Activated T-cell treated with anti-CD3 and anti-CD28 coated beads, Interleukin-2, amount 50 U/mL, for 24 hours (primary cell): ENCODE data around the gene KHDRBS2.

ENCODE experiments used
- DNase-seq: peaks from one replicate; pipeline ENCODE4 v3.0.0-alpha.2; 2020
- H3K27ac Mint-ChIP-seq: 2 replicates; pipeline ENCODE4 v1.8.0; 2020; ENCODE audit warnings: mild to moderate bottlenecking, mixed read lengths
- H3K27me3 Mint-ChIP-seq: 2 replicates; pipeline ENCODE4 v1.8.0; 2020; ENCODE audit warnings: mixed read lengths
- H3K36me3 Mint-ChIP-seq: 2 replicates; pipeline ENCODE4 v1.8.0; 2020; ENCODE audit warnings: low read depth, mixed read lengths
- H3K4me1 Mint-ChIP-seq: 2 replicates; pipeline ENCODE4 v1.8.0; 2020; ENCODE audit warnings: low read depth, mixed read lengths
- H3K4me3 Mint-ChIP-seq: 2 replicates; pipeline ENCODE4 v1.8.0; 2020; ENCODE audit warnings: mild to moderate bottlenecking, moderate library complexity, mixed read lengths
- H3K9me3 Mint-ChIP-seq: 2 replicates; pipeline ENCODE4 v1.8.0; 2020; ENCODE audit warnings: mixed read lengths

The KHDRBS2 gene

DNA sequence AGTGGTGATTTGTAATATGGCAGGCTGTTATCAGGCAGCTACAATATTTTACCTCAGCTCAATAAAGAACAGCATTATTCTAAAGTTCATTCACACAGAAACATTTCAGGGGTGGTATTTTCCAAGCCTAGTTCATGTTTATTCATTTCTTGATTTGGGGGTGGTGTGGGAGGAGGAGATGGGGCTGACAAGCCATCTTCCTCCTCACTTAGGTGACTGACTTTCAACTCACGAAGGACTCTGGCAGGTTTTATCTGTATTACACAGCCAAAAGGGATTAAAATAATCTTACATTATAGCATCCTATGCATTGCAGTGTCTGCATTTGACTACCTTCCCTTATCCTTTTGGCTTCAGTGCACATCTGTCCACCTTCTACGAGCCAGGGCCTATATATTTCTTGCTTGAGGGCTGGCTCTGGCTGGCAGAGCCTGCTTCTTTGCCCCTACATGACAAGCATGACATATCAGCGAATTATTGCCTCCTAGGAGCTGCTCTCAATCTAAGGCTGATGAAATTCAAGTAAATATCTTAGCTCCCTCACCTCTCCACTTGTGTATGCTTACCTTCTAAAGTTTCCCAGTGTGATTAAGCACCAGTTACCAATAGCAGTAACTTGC, 20.0 kb downstream of the KHDRBS2 start:
- H3K4me1 Mint-ChIP-seq = no peaks in the 10 kb centered on the region
- H3K27me3 Mint-ChIP-seq = no peaks in the 10 kb centered on the region
- no peaks in the 10 kb centered on the region for H3K9me3 Mint-ChIP-seq
- no peak for DNase-seq
- no peaks in the 10 kb centered on the region for H3K36me3 Mint-ChIP-seq
- no peak overlapping the region for H3K4me3 Mint-ChIP-seq
- no peak overlapping the region for H3K27ac Mint-ChIP-seq

DNA sequence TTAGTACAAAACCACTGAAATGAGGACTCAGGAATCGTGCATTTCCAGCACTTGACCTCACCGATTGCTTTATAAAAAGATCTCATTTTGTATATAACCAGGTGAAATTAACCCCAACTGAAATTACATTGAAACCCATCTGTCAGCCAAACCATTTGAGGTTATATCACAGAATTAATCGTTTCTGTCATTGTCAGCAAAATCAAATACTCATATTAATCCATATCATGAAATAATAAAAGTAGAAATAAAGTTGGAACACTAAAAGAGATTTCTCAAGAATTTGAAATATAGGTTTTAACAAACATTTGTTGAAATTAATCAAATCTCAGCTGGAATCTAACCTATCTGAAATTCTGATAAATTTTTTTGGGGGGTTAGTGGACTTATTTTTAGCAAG, 23.7 kb downstream of the KHDRBS2 start:
- Mint-ChIP-seq H3K9me3 (peaks cover 3% of the 10 kb centered on the region), H3K4me3 (no peak overlapping the region), H3K4me1 (no peaks in the 10 kb centered on the region), H3K27me3 (no peaks in the 10 kb centered on the region), H3K36me3 (no peaks in the 10 kb centered on the region), H3K27ac (no peak overlapping the region)
- DNase-seq = no peak

DNA sequence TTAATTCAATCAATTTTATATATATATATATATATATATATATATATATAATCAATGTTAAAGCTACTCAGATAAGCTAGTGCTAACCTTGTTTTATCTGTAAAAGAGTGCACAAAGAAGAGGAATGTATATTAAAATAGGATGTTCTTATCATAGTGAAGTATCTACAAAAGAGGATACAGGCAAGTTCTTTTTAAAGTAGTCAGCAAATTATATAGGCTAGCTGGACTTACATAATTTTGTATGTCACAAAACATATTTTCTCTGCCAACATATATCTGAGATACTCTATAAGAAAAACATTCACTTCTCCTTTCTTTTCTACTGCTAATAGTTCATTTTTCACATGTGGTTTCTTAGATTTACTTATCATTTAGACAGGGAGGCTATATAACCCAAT, 39.9 kb downstream of the KHDRBS2 start:
- Mint-ChIP-seq H3K9me3 (peaks cover 6% of the 10 kb centered on the region), H3K27ac (no peak overlapping the region), H3K27me3 (no peaks in the 10 kb centered on the region), H3K4me3 (no peak overlapping the region), H3K36me3 (no peaks in the 10 kb centered on the region), H3K4me1 (no peaks in the 10 kb centered on the region)
- DNase-seq = no peak

DNA sequence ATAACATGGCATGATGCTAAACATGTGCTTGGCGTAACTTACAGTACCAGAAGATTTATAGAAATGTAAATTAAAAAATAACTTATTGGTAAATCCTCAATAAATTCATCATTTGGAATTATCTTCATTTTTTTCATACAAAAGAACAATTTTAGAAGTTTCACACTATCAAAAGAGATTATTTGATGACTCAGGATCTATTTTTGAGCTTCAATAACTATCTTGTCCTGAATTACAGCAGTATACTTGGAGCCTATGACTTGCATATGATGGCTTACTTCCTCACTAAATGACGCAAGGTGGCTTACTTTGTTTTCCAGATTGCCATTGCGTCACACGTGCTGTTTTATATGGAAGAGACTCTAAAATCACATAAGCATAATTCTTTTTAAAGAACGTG, 49.2 kb downstream of the KHDRBS2 start:
- H3K4me1 Mint-ChIP-seq = no peaks in the 10 kb centered on the region
- no peaks in the 10 kb centered on the region for H3K36me3 Mint-ChIP-seq
- no peak overlapping the region for H3K27ac Mint-ChIP-seq
- H3K4me3 Mint-ChIP-seq = no peak overlapping the region
- peaks cover 3% of the 10 kb centered on the region for H3K9me3 Mint-ChIP-seq
- DNase-seq = no peak
- H3K27me3 Mint-ChIP-seq = no peaks in the 10 kb centered on the region

DNA sequence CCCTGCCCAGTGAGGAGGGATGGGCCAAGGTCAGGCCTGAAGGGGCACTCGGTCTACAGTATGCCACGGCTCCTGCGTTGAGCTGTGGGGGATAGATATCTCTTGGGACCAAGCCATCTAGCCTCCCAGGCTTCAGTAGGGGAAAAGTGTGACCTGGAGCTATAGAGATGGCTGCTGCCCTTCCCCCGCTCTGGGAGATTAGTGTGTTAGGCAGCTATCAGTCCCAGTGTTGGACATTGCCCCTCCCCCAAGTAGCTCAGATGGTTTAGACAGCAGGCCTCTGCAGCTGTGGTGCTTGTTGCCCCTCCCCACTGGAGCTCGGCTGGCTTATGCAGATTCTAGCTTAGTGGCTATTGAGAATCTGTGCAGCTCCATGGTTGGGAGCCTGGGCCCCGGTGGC, 56.8 kb downstream of the KHDRBS2 start:
- H3K27me3 Mint-ChIP-seq = no peaks in the 10 kb centered on the region
- no peak for DNase-seq
- H3K36me3 Mint-ChIP-seq = no peaks in the 10 kb centered on the region
- H3K9me3 Mint-ChIP-seq = peaks cover 23% of the 10 kb centered on the region
- H3K27ac Mint-ChIP-seq = no peak overlapping the region
- H3K4me1 Mint-ChIP-seq = no peaks in the 10 kb centered on the region
- no peak overlapping the region for H3K4me3 Mint-ChIP-seq

DNA sequence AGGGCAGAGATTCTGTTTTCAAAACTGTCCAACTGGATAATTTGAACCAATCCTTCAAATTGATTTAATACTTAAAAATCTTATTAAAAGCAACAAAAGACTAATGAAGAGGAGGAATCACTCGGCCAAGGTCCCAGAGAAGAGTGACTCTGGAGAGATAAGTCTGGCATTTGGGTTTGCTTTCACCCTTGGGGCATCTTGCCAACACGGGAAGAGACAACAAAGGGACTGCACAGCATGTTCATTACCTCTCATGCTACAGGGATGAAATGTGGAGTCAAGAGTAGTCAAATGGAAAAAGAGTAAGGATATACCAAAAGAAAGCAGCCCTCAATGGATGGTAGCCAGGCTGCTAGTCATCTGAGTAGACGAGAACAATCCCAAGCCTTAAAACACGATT, 68.2 kb downstream of the KHDRBS2 start:
- no peaks in the 10 kb centered on the region for H3K27me3 Mint-ChIP-seq
- no peak overlapping the region for H3K4me3 Mint-ChIP-seq
- no peaks in the 10 kb centered on the region for H3K4me1 Mint-ChIP-seq
- H3K9me3 Mint-ChIP-seq = peaks cover 4% of the 10 kb centered on the region
- no peaks in the 10 kb centered on the region for H3K36me3 Mint-ChIP-seq
- no peak overlapping the region for H3K27ac Mint-ChIP-seq
- no peak for DNase-seq

DNA sequence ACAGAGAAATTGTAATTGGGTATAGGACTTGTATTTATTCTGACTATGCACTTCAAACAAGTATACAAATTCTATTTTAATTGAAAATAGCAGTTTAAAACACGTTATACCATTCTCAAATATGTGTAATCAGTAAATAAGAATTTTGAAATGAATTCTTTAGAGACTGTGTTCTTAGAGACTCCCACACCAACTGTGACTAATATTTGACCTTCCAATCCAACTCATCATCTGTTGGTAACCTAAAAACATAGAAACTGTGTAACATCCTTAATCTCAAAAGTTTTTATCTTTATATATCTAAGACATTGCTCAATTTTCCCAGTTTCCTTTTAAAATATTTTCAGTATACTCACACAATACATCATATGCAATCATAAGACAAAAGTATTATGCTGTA, 83.9 kb downstream of the KHDRBS2 start:
- DNase-seq = no peak
- no peak overlapping the region for H3K27ac Mint-ChIP-seq
- H3K9me3 Mint-ChIP-seq = peaks cover 14% of the 10 kb centered on the region
- no peak overlapping the region for H3K4me3 Mint-ChIP-seq
- H3K4me1 Mint-ChIP-seq = no peaks in the 10 kb centered on the region
- H3K27me3 Mint-ChIP-seq = no peaks in the 10 kb centered on the region
- H3K36me3 Mint-ChIP-seq = no peaks in the 10 kb centered on the region

DNA sequence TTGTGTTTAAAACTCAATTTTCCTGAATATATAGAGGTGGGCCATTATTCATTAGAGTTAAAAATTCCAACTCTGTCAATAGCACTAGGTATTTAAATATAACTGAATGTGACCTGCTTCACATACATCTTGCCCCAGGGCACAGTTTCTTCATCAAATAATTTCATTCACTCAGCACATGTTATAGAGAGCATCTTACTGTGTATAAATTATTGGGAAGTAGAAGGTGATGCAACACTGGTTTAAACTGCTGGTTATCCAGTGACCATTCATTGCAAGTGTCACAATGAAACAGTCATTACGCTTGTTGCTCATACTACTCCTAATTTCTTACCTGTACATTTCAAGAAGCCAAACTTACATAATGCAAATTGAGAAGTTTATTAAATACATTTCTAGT, 93.4 kb downstream of the KHDRBS2 start:
- no peaks in the 10 kb centered on the region for H3K4me1 Mint-ChIP-seq
- no peak overlapping the region for H3K4me3 Mint-ChIP-seq
- no peaks in the 10 kb centered on the region for H3K27me3 Mint-ChIP-seq
- no peaks in the 10 kb centered on the region for H3K36me3 Mint-ChIP-seq
- H3K9me3 Mint-ChIP-seq = peaks cover 23% of the 10 kb centered on the region
- H3K27ac Mint-ChIP-seq = no peak overlapping the region
- no peak for DNase-seq

DNA sequence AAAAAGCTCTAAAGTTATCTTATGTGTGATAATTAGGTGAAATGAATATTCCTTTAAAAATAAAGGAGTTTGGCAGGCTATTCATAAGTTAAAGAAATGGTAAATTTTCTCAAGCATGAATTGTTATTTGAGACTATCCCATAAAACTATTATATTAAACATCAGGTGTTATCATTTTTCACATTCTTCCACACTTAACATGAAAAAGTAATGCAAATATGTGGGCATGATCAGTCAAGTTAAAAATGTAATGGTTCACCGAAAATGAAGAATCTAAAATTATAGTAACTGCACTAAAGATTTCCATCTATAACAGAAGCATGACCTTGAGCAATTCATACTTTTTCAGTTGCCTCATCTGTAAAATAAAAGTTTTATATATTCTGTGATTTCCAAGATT, 110.8 kb downstream of the KHDRBS2 start:
- H3K27ac Mint-ChIP-seq = no peak overlapping the region
- DNase-seq = no peak
- no peak overlapping the region for H3K4me3 Mint-ChIP-seq
- H3K27me3 Mint-ChIP-seq = no peaks in the 10 kb centered on the region
- no peaks in the 10 kb centered on the region for H3K36me3 Mint-ChIP-seq
- no peaks in the 10 kb centered on the region for H3K4me1 Mint-ChIP-seq
- peaks cover 6% of the 10 kb centered on the region for H3K9me3 Mint-ChIP-seq

DNA sequence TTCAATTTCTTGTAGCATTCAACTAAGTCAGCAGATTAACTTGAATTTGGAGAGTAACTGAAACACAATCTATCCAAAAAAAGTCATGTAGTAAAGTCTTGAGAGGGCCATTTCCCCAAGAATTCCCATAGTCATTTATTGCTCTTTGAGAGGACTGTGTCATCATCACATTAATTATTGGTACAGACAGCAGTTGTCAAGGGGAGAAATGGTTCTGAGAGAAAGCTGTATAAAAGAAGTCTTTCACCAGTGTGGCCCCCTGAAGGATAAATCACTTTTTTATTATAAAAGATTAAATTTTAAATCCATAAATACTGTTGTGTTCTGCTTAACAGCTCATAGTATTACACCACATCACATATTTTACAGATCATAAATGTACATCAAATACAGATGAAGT, 111.5 kb downstream of the KHDRBS2 start:
- Mint-ChIP-seq H3K9me3 (peaks cover 6% of the 10 kb centered on the region), H3K36me3 (no peaks in the 10 kb centered on the region), H3K4me3 (no peak overlapping the region), H3K27me3 (no peaks in the 10 kb centered on the region), H3K27ac (no peak overlapping the region), H3K4me1 (no peaks in the 10 kb centered on the region)
- DNase-seq = no peak

DNA sequence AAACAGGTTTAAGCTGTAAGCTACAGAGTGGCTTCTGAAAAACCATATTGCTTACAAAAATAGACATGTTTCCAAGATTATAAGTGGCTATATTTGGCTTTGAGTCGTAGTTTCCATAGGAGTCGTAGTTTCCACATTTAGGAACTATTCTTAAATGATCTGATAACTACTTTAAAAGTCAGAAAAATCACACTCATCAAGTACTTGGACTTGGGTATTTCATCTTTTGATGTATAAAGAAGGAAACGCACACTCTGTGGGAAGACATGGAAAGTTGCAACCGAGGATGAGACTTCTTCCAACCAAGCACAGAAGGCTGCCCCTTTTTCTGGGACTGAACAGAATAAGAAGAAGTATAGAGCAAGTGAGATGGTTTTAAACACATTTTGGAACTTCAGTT, 118.3 kb downstream of the KHDRBS2 start:
- Mint-ChIP-seq H3K27ac (no peak overlapping the region), H3K36me3 (no peaks in the 10 kb centered on the region), H3K9me3 (peaks cover 10% of the 10 kb centered on the region), H3K4me1 (no peaks in the 10 kb centered on the region), H3K4me3 (no peak overlapping the region), H3K27me3 (no peaks in the 10 kb centered on the region)
- DNase-seq = no peak

DNA sequence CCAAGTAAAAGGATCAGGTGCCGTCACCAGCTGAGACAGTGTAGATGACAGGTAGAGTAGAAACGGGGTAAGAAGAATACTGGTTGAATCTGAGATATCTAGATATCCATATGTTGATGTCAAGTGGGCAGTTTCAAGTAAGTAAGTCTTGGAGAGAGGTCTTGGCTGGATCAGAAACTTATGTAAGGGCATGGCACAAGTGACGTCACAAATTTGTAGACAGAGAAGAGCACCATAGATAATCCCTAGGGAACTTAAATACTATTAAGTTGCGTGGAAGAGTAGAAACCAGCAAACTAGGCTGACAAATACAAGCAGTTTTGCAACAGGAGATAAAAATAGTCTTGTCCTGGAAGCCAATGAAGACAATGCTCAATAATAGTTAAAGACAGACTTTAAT, 123.2 kb downstream of the KHDRBS2 start:
- H3K36me3 Mint-ChIP-seq = no peaks in the 10 kb centered on the region
- peaks cover 21% of the 10 kb centered on the region for H3K9me3 Mint-ChIP-seq
- DNase-seq = no peak
- no peak overlapping the region for H3K27ac Mint-ChIP-seq
- H3K27me3 Mint-ChIP-seq = no peaks in the 10 kb centered on the region
- no peak overlapping the region for H3K4me3 Mint-ChIP-seq
- H3K4me1 Mint-ChIP-seq = no peaks in the 10 kb centered on the region

DNA sequence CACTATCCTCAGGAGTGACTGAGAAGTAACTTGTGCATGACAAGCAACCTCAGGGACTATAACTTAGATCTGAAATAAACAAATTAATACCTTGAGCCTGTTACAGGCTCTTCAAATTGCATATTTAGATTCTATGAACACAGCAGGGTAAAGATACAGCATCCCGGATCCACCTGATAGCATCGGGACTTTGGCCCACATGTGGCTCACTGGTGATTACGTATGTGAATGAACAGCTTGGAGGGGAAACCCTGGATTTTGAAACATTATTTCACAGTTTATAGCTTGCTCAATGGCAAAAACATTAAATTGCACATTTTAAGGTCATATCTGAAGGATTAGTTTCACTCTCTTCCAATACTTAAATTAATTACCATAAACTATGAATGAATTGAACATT, 133.2 kb downstream of the KHDRBS2 start:
- Mint-ChIP-seq H3K4me3 (no peak overlapping the region), H3K9me3 (peaks cover 9% of the 10 kb centered on the region), H3K27me3 (no peaks in the 10 kb centered on the region), H3K27ac (no peak overlapping the region), H3K4me1 (no peaks in the 10 kb centered on the region), H3K36me3 (no peaks in the 10 kb centered on the region)
- no peak for DNase-seq

DNA sequence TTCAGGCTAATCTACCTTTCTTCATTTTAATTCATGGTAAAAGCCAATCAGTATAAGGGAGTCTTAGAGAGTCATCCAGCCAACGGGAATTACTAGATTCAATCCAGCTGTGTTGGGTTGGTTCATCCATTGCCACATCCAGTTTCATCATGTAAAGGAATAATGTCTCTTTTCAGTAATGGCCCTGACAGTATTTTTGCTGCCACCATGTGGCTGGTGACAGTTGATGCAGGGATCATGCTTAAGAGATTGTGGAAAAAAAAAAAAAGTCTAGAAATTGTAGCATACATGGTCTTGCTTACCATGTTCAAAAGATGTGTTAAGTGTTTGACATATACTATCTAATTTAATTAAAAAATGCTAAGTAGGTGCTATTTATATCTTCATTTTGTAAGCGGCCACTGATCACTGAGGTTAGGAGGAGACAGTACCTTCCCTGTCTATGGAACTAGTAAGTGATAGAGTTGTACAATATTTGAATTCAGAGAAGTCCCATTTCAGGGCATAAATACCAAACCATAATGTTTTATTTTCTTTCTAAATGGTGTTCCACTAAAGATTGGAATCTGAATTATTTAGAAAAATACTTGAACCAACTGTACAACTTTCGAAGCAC, 135.9 kb downstream of the KHDRBS2 start:
- no peak overlapping the region for H3K27ac Mint-ChIP-seq
- no peak for DNase-seq
- H3K9me3 Mint-ChIP-seq = peaks cover 8% of the 10 kb centered on the region
- no peaks in the 10 kb centered on the region for H3K36me3 Mint-ChIP-seq
- H3K4me3 Mint-ChIP-seq = no peak overlapping the region
- H3K27me3 Mint-ChIP-seq = no peaks in the 10 kb centered on the region
- H3K4me1 Mint-ChIP-seq = no peaks in the 10 kb centered on the region

DNA sequence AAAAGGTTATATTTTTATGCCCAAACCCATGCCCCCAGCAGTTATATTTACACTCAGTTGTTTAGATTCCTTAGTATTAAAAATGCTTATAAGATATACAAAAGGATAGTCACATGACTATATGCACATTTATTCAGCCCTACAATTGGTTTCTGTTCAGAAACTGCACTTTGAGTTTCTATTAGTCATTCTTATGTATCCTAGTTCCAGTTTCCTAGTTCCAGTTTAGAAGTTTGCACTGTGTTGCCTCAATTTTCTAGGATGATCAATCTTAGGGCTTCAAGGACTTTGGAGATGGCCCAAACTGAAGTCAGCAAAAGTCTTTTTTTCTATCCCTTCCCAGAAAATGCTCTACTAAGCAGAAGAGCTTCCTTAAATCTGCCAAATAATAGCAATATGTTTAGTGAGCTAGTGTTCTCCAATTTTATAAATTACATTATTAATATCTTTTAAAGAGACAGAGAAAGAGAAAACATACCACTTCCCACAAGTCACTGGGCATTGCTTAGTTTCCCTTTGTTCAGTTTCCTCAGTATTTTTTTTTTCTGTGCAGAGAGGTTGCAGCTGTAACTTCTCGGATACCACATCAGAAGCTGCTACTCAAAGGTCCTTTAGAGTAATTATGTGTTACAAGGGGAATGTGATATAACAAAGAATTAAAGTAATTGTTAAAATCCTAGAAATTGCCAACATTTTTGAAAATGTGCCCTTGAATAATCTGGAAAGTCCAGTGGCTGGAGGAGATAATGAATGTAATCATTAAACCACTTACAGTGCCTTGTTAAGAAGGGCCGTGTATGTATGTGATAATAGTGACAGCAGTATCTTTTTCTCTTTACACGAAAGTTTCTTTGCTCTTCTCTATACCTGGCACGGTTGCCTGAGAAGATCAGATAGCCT, 138.8 kb downstream of the KHDRBS2 start:
- Mint-ChIP-seq H3K9me3 (peaks cover 11% of the 10 kb centered on the region), H3K27me3 (no peaks in the 10 kb centered on the region), H3K4me3 (no peak overlapping the region), H3K4me1 (no peaks in the 10 kb centered on the region), H3K27ac (no peak overlapping the region), H3K36me3 (no peaks in the 10 kb centered on the region)
- no peak for DNase-seq
